Epithelial cell of esophagus (primary cell): ENCODE results near the gene ITSN1.
"Not testable (repeated sequence)": the region's sequence is repeated elsewhere in the genome, so short reads cannot be mapped to it uniquely, and the experiment has no call there.

Experiments used
- DNase-seq: peaks from one replicate; pipeline ENCODE4 v3.0.0; 2010; ENCODE audit warnings: low read depth
- H3K4me3 ChIP-seq: 2 replicates; pipeline ENCODE4 v1.5.1; 2011; ENCODE audit warnings: mild to moderate bottlenecking, low read length, control low read depth
- TF ChIP-seq, protein P1 (sequence below): IDR thresholded peaks from 2 replicates; pipeline ENCODE4 v1.5.1; 2011; ENCODE audit warnings: low read depth, mild to moderate bottlenecking, low read length, control low read depth, inconsistent platforms; ENCODE audit not compliant: insufficient read depth; ENCODE audit errors: missing control alignments

Gene ITSN1

DNA sequence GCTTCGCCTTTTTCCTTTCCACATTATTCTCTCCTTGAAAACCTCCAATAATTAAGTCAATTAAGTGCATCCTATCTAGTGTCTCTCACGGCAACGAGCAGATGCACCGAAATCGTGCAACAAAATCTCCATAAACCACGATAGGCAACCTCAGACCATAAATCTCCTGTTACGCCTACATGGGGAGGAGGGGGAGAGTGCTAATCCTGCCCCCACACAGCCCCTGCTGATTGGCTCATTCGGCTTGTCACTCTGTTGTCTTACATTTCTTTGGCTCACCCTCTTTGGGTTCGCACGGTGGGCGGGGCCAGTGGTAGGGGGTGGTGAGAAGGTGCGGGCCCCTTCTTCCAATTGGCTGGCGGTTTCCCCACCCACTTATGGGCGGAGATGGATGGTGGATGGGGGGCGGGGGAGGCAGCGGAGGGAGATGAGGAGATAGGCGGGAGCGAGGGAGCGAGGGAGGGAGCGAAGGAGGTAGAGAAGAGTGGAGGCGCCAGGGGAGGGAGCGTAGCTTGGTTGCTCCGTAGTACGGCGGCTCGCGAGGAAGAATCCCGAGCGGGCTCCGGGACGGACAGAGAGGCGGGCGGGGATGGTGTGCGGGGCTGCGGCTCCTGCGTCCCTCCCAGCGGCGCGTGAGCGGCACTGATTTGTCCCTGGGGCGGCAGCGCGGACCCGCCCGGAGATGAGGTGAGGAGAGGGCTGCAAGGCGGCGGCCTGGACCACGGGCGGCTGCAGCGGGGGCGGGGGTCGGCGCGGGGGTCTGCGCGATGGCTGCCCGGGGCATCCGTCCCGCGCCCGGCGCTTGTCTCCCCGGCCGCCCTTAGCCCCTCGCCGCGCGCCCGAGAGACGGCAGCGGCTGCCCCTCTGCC is at the start of gene ITSN1:
TSS of gene ITSN1 (plus strand) at position 475 of the 869 bp plus-strand sequence. CDS start 76,328 bp downstream, outside the sequence.
- TF ChIP-seq, protein P1, sequence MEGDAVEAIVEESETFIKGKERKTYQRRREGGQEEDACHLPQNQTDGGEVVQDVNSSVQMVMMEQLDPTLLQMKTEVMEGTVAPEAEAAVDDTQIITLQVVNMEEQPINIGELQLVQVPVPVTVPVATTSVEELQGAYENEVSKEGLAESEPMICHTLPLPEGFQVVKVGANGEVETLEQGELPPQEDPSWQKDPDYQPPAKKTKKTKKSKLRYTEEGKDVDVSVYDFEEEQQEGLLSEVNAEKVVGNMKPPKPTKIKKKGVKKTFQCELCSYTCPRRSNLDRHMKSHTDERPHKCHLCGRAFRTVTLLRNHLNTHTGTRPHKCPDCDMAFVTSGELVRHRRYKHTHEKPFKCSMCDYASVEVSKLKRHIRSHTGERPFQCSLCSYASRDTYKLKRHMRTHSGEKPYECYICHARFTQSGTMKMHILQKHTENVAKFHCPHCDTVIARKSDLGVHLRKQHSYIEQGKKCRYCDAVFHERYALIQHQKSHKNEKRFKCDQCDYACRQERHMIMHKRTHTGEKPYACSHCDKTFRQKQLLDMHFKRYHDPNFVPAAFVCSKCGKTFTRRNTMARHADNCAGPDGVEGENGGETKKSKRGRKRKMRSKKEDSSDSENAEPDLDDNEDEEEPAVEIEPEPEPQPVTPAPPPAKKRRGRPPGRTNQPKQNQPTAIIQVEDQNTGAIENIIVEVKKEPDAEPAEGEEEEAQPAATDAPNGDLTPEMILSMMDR: no peak
- H3K4me3 ChIP-seq: peak within 1 kb of the TSS; percentile 97

DNA sequence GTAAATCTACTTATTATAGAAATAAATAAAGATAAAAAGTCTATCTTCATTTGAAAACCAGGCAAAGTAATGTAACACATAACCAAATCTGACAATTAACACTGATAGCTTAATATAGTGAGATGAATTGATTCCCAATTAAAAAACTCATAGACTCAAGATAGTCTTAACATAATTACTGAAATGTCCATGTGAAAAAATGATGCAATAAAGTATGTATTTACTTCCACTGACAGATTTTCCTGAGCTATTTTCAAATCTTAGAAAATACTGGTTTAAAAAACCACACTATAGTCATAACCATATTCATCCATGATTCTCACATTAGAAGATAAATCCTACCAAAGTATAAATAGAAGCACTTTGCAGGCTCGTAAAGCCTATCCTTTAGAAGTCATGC is 44.2 kb upstream of the ITSN1 start:
- TF ChIP-seq, protein P1: no peak
- no peak for DNase-seq
- H3K4me3 ChIP-seq: no peak overlapping the region

More for the DNA sequence above, at the start of gene ITSN1:
- DNase-seq: peak; percentile 100

- TF ChIP-seq, protein P1: no peak
- no peak for DNase-seq
- H3K4me3 ChIP-seq: no peak overlapping the region
Measured at GRCh38 chr21:33608559-33608958, 33.7 kb upstream of the ITSN1 start.

- no peak for DNase-seq
- H3K4me3 ChIP-seq: no peak overlapping the region
- TF ChIP-seq, protein P1: no peak
Measured at GRCh38 chr21:33611006-33611744, 31.1 kb upstream of the ITSN1 start.

DNA sequence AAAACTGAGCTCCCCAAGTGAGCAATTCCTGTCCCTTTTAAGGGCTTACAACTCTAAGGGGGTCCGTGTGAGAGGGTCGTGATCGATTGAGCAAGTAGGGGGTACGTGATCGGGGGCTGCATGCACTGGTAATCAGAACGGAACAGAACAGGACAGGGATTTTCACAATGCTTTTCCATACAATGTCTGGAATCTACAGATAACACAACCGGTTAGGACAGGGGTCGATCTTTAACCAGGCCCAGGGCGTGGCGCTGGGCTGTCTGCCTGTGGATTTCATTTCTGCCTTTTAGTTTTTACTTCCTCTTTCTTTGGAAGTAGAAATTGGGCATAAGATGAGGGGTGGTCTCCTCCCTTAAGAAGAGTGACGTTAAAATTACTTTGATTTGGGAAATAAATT is 24.7 kb upstream of the ITSN1 start:
- not testable (repeated sequence) for DNase-seq, H3K4me3 ChIP-seq

DNA sequence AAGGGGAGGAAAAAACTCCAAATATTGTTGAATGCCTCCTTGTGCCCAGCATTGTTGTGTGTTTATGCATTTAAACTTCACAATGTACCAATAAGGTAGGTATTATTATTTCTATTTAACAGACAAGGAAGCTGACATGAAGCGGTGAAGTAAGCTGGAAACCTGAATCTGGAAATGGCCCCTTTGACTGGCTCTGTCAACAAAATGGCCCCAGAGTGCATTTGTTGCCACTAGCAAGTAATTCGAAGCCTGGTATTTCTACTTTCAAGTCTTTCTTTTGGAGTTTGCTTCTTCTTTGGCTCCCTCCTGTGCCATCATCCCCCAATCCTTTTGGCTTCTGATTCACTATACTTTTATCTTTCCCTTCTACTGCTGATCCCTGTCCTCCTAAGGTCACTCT is 23.9 kb upstream of the ITSN1 start:
- no peak overlapping the region for H3K4me3 ChIP-seq
- TF ChIP-seq, protein P1: no peak
- DNase-seq: no peak

DNA sequence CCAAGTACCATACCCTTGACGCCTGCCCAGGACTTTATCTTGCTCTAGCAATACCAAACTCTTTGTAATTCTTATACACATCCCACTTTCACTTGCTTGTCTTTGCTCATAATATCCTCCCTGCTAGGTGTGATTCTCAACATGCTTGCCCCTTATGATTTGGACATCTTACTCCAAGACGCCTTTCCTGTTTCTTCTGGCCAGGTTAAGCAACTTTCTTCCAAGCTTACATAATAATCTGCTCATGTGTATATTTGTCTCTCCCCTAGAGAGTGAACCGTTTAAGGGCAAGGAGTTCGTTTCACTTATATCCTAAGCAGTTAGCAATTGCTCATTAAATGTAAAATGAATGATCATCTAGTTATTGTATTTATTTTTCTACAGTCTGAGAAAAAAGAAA is 22.6 kb upstream of the ITSN1 start:
- TF ChIP-seq, protein P1: no peak
- DNase-seq: no peak

More for the DNA sequence above, 22.6 kb upstream of the ITSN1 start:
- no peak overlapping the region for H3K4me3 ChIP-seq
